Adipocyte (in vitro differentiated cells): ENCODE data around the gene DCP1A.

Experiments used
- DNase-seq: peaks from one replicate; pipeline ENCODE4 v3.0.0-alpha.2; 2015; ENCODE audit warnings: low read depth
- H3K27me3 ChIP-seq: replicated peaks from 2 replicates; pipeline ENCODE4 v1.7.0; 2013; ENCODE audit warnings: mild to moderate bottlenecking, low read length, moderate library complexity; ENCODE audit not compliant: control insufficient read depth, insufficient read depth
- H3K36me3 ChIP-seq: 2 replicates; pipeline ENCODE4 v1.7.0; 2013; ENCODE audit warnings: low read length, mild to moderate bottlenecking, moderate library complexity; ENCODE audit not compliant: control insufficient read depth, insufficient read depth, severe bottlenecking
- H3K4me1 ChIP-seq: 2 replicates; pipeline ENCODE4 v1.7.0; 2013; ENCODE audit warnings: mild to moderate bottlenecking, low read length, moderate library complexity; ENCODE audit not compliant: control insufficient read depth, insufficient read depth
- H3K4me3 ChIP-seq: 2 replicates; pipeline ENCODE4 v1.7.0; 2013; ENCODE audit warnings: mild to moderate bottlenecking, low read length, moderate library complexity
- H3K9ac ChIP-seq: 2 replicates; pipeline ENCODE4 v1.7.0; 2013; ENCODE audit warnings: mild to moderate bottlenecking, low read length, moderate library complexity
- H3K9me3 ChIP-seq: 2 replicates; pipeline ENCODE4 v1.7.0; 2013; ENCODE audit warnings: mild to moderate bottlenecking, low read length, moderate library complexity; ENCODE audit not compliant: control insufficient read depth

DCP1A gene

GRCh38 chr3:53263907-53264306 is 83.4 kb downstream of the DCP1A start:
- Histone ChIP-seq H3K9ac (no peak overlapping the region), H3K36me3 (no peaks in the 10 kb centered on the region), H3K4me3 (no peak overlapping the region), H3K4me1 (peaks cover 31% of the 10 kb centered on the region), H3K27me3 (no peaks in the 10 kb centered on the region), H3K9me3 (no peaks in the 10 kb centered on the region)
- DNase-seq = no peak

DNA sequence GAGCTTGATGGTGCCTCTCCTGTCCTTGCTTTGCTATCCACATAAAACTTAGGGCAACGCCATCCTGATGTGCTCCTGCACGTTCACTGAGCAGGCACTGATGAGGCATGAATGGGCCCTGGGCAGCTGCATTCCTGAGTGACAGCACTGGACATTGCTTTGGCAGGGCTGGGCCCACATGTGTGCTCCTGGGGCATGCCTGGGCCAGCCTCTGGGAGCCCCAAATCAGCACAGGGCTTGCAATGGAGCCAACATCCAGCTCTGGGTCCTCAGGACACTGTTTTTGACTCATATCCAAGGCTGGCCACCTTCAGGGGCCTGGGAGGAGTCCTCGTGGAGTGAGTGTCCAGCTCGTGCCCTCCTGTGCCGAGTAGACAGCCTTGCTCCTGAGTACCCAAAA is 85.6 kb downstream of the DCP1A start:
- H3K27me3 ChIP-seq = no peaks in the 10 kb centered on the region
- H3K4me1 ChIP-seq = peaks cover 32% of the 10 kb centered on the region
- DNase-seq = peak; percentile 43
- H3K36me3 ChIP-seq = no peaks in the 10 kb centered on the region
- H3K4me3 ChIP-seq = no peak overlapping the region
- H3K9ac ChIP-seq = no peak overlapping the region
- no peaks in the 10 kb centered on the region for H3K9me3 ChIP-seq

DNA sequence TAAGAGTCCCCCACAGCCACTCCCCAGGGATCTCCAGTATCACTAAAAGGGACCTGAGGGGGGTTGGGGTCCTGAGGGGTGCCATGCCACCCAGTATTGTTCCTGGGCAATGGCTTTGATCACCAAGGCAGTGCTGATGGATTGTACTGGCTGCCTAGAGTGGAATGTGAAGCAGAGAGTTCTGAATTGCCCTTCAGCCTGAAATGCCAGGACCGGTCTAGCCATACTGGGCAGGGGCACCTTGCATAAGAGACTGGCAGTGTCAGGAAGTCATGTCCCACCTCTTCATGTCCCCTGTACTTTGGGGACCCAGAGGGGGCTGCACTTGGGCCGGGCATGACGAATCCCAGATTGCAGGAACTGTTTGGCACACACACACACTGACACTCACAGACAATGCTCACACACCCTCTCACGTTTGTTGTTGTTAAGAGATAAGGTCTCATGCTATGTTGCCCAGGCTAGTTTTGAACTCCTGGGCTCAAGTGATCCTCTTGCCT is 87.0 kb downstream of the DCP1A start:
- Histone ChIP-seq H3K4me3 (no peak overlapping the region), H3K9me3 (no peaks in the 10 kb centered on the region), H3K9ac (no peak overlapping the region), H3K36me3 (no peaks in the 10 kb centered on the region), H3K27me3 (no peaks in the 10 kb centered on the region), H3K4me1 (peaks cover 35% of the 10 kb centered on the region)
- no peak for DNase-seq

GRCh38 chr3:53259427-53260259 is 87.7 kb downstream of the DCP1A start:
- no peak overlapping the region for H3K4me3 ChIP-seq
- no peaks in the 10 kb centered on the region for H3K27me3 ChIP-seq
- peaks cover 29% of the 10 kb centered on the region for H3K4me1 ChIP-seq
- H3K36me3 ChIP-seq = no peaks in the 10 kb centered on the region
- H3K9ac ChIP-seq = no peak overlapping the region
- peak; percentile 53 for DNase-seq
- no peaks in the 10 kb centered on the region for H3K9me3 ChIP-seq

GRCh38 chr3:53258600-53259426 is 88.5 kb downstream of the DCP1A start:
- H3K36me3 ChIP-seq = no peaks in the 10 kb centered on the region
- no peak overlapping the region for H3K9ac ChIP-seq
- DNase-seq = no peak
- H3K4me3 ChIP-seq = no peak overlapping the region
- no peaks in the 10 kb centered on the region for H3K27me3 ChIP-seq
- peaks cover 34% of the 10 kb centered on the region for H3K4me1 ChIP-seq
- no peaks in the 10 kb centered on the region for H3K9me3 ChIP-seq

GRCh38 chr3:53257465-53257864 is 89.9 kb downstream of the DCP1A start:
- H3K4me1 ChIP-seq = peaks cover 47% of the 10 kb centered on the region
- H3K9me3 ChIP-seq = no peaks in the 10 kb centered on the region
- H3K27me3 ChIP-seq = no peaks in the 10 kb centered on the region
- no peaks in the 10 kb centered on the region for H3K36me3 ChIP-seq
- H3K9ac ChIP-seq = no peak overlapping the region
- DNase-seq = no peak
- no peak overlapping the region for H3K4me3 ChIP-seq

GRCh38 chr3:53256704-53257055 is 90.7 kb downstream of the DCP1A start:
- H3K4me3 ChIP-seq = no peak overlapping the region
- no peaks in the 10 kb centered on the region for H3K36me3 ChIP-seq
- H3K9ac ChIP-seq = no peak overlapping the region
- no peaks in the 10 kb centered on the region for H3K27me3 ChIP-seq
- no peak for DNase-seq
- peaks cover 48% of the 10 kb centered on the region for H3K4me1 ChIP-seq
- no peaks in the 10 kb centered on the region for H3K9me3 ChIP-seq

DNA sequence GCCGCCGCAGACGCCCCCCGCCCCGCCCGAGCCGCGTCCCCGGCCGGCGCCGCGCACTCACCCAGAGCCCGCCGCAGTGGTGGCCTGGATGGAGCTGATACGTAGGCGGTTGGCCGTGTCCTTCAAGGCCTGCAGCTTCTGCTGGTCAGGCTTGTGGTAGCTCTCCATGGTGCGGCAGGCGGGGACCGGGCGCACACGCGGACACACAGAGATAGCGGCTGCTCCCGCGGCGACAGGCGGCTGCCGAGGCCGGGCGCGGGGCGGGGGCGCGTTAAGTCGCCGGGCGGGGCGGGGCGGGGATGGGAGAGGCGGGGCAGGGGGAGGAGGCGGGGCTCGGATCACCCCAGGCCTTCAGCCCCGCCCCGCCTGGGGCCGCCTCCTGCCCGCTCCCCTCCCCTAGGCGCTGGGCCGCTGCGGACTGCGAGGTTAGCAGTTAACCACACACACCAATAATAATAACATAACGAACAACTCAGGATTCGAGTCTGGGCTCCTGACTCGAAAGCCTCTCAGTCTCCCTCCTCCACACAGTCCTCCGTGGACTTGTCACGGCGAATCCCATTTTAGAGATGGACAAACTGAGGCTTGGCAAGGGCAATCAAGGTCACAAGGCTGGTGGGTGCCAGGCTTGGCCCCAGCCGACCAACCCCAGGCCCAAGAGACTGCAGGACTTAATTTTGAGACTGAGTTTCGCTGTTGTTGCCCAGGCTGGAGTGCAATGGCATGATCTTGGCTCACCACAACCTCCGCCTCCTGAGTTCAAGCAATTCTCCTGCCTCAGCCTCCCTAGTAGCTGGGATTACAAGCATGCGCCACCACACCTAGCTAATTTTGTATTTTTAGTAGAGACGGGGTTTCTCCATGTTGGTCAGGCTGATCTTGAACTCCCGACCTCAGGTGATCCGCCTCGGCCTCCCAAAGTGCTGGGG is 91.3 kb downstream of the DCP1A start, which contains the start of gene TKT:
TKT (minus strand) TSS at position 248 of the 929 bp plus-strand sequence; CDS start at position 168, 80 bp downstream.
- Histone ChIP-seq H3K4me3 (peak within 1 kb of the TSS; percentile 99), H3K27me3 (no peaks in the 10 kb centered on the region), H3K36me3 (no peaks in the 10 kb centered on the region), H3K9ac (peak within 1 kb of the TSS; percentile 98), H3K4me1 (peaks cover 49% of the 10 kb centered on the region), H3K9me3 (no peaks in the 10 kb centered on the region)
- peak; percentile 97 for DNase-seq

DNA sequence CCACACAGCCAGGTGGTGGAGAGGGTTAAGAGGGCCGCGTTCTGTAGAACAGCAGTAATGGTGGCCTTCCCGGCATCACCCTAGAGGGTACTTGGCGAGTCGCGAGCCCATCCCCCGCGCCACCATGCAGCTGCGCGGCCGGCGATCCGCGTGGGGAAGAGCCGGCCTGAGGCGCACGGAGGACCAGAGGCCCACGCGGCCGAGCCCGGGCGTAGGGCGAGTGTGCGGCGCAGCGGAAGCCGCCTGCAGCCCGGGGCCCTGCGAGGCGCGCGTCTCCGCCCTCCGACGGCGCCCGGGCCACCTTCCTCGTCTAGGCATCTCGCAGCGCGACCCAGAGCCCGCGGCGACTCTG is 91.9 kb downstream of the DCP1A start:
- Histone ChIP-seq H3K9me3 (no peaks in the 10 kb centered on the region), H3K4me1 (peaks cover 52% of the 10 kb centered on the region), H3K4me3 (peak overlapping the region; percentile 99), H3K9ac (peak overlapping the region; percentile 98), H3K36me3 (no peaks in the 10 kb centered on the region), H3K27me3 (no peaks in the 10 kb centered on the region)
- DNase-seq = peak; percentile 51

DNA sequence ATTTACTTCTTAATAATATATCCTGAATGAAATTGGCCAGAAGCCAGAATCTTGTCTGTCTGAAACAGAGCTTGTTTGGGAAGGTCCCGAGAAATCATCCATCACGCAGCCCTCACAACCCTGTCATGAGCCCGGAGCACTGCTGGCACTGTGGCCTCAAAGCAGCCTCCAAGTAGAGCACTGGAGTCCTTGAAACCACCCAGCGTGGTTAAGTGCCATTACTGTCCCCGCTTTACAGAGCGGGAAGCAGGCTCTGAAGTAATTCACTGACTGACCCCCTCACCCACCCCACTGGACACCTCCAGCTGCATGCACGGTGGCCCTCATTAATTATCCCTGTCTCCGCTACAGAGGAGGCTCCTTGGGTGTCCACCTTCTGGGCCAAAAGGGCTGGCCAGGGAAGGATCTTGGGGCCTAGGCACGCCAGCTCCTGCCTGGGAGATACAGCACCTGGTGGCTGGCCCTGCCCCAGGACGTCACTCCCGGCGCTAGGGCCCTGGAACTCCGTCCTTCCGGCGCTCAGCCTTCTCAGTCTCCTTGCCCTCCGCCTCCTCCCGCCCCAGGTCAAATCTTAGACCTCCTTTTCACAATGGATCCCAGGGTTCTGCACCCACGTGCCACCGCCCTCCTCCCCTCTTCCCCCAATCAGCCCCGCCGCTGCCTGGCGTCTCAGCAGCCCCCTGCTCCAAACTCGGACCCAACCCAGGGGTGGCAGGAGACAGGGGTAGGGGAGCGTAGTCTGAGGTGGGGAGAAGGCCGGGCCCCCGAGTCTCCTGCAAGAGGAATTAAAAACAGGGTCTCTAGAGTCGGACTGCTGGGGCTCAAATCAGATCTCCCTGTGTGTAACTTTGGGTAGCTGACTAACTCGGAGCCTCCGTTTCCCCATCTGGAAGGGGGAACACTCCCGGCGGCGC is 92.6 kb downstream of the DCP1A start:
- peak overlapping the region; percentile 98 for H3K9ac ChIP-seq
- DNase-seq = peak; percentile 65
- no peaks in the 10 kb centered on the region for H3K27me3 ChIP-seq
- peaks cover 52% of the 10 kb centered on the region for H3K4me1 ChIP-seq
- H3K9me3 ChIP-seq = no peaks in the 10 kb centered on the region
- H3K36me3 ChIP-seq = no peaks in the 10 kb centered on the region
- H3K4me3 ChIP-seq = peak overlapping the region; percentile 99
